ENCODE data around the gene LCE3D.

DNA sequence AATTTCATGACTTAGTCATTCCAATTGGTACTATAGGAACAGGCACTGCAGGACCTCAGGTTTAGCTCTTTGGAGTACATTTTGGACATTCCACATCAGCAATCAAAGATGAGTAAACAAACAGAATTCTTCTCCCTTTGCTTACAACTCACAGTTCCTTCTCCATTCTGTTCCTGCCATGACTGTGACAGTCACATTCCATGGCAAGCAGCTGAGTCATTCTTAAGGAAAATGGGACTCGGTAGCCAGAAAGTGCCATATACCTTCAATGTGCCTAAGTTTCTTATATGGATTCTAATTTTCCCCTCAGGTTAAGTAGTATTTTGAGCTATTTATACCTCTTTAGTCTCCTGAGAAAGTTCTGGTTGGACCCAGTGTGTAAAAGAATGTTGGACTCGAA is 40.4 kb downstream of the LCE3D start:
- TF ChIP-seq, protein P1, sequence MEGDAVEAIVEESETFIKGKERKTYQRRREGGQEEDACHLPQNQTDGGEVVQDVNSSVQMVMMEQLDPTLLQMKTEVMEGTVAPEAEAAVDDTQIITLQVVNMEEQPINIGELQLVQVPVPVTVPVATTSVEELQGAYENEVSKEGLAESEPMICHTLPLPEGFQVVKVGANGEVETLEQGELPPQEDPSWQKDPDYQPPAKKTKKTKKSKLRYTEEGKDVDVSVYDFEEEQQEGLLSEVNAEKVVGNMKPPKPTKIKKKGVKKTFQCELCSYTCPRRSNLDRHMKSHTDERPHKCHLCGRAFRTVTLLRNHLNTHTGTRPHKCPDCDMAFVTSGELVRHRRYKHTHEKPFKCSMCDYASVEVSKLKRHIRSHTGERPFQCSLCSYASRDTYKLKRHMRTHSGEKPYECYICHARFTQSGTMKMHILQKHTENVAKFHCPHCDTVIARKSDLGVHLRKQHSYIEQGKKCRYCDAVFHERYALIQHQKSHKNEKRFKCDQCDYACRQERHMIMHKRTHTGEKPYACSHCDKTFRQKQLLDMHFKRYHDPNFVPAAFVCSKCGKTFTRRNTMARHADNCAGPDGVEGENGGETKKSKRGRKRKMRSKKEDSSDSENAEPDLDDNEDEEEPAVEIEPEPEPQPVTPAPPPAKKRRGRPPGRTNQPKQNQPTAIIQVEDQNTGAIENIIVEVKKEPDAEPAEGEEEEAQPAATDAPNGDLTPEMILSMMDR (IDR thresholded peaks at IDR 0.05), result no peak
- TF ChIP-seq FOXJ3 (CRISPR knock-in tag; IDR thresholded peaks at IDR 0.05) (no peak), RAD21 (IDR thresholded peaks at IDR 0.05; ENCODE audit: low read length) (no peak), SMC3 (IDR thresholded peaks at IDR 0.05; ENCODE audit: low read depth, low read length) (no peak), POLR2AphosphoS5 (IDR thresholded peaks at IDR 0.05; ENCODE audit: low read depth, low read length) (no peak), SIN3A (IDR thresholded peaks at IDR 0.05; ENCODE audit: borderline replicate concordance, low read depth, low read length) (no peak), JUND (IDR thresholded peaks at IDR 0.05) (no peak), GABPA (IDR thresholded peaks at IDR 0.05; ENCODE audit: low read depth) (no peak), MEF2A (IDR thresholded peaks at IDR 0.05; ENCODE audit: borderline replicate concordance, low read depth) (no peak)
- TF ChIP-seq, protein P2, sequence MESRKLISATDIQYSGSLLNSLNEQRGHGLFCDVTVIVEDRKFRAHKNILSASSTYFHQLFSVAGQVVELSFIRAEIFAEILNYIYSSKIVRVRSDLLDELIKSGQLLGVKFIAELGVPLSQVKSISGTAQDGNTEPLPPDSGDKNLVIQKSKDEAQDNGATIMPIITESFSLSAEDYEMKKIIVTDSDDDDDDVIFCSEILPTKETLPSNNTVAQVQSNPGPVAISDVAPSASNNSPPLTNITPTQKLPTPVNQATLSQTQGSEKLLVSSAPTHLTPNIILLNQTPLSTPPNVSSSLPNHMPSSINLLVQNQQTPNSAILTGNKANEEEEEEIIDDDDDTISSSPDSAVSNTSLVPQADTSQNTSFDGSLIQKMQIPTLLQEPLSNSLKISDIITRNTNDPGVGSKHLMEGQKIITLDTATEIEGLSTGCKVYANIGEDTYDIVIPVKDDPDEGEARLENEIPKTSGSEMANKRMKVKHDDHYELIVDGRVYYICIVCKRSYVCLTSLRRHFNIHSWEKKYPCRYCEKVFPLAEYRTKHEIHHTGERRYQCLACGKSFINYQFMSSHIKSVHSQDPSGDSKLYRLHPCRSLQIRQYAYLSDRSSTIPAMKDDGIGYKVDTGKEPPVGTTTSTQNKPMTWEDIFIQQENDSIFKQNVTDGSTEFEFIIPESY (IDR thresholded peaks at IDR 0.05; ENCODE audit: borderline replicate concordance, low read depth), result no peak
